ENCODE measurements around the gene OTOG.

OTOG gene

GRCh38 chr11:17607591-17608570 is 60.8 kb downstream of the OTOG start:
- DNase-seq (ENCODE audit: low read depth) = no peak
- no peak for TF ChIP-seq CTCF (conservative IDR thresholded peaks at IDR 0.05; ENCODE audit: low read length)
- no peak overlapping the region for H3K4me3 ChIP-seq (ENCODE audit: low read length)

DNA sequence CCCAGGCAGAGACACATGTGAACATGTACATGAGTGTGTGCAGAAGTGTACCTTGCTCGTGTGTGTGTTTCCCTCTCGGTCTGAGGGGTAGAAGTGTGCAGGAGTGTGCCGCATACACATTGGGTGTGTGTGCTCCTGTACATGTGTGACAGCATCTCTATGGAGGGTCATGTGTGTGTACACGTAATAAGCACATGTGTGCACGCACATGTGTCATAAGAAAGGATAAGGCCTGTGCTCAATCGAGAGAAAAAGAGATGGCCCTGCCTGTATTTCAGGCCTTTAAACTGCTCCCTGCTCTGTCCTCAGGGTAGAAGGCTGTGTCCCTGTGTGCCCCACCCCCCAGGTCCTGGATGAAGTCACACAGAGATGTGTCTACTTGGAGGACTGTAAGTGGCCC is 61.8 kb downstream of the OTOG start:
- no peak for DNase-seq (ENCODE audit: low read depth)

DNA sequence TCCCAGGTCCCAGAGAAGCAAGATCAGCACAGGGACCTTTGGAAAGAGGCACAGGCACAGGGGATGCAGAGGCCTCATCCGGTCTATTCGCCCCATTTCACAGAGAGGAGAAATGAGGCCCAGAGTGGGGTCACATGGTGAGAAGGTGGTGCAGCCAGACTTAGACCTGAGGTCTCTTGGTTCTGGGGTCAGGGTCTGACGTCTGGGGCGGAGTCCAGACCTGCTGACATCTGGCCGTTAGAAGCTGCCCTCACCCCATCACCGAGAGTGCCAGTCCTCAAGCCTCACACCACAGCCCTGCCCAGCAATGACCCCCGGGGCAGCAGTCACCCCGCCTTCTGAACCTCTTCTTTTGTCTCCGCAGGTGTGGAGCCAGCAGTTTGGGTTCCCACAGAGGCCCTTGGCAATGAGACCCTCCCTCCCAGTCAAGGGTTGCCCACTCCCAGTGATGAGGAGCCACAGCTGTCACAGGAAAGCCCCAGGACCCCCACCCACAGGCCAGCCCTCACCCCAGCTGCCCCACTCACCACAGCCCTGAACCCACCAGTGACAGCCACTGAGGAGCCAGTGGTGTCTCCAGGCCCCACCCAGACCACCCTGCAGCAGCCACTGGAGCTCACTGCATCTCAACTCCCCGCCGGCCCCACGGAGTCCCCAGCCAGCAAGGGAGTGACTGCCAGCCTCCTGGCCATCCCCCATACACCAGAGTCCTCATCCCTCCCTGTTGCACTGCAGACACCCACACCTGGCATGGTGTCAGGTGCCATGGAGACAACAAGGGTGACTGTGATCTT is 62.4 kb downstream of the OTOG start:
- no peak overlapping the region for H3K4me3 ChIP-seq (ENCODE audit: low read length)
- no peak for DNase-seq (ENCODE audit: low read depth)
- no peak for TF ChIP-seq CTCF (conservative IDR thresholded peaks at IDR 0.05; ENCODE audit: low read length)

More for the DNA sequence above, 61.8 kb downstream of the OTOG start:
- no peak for TF ChIP-seq CTCF (conservative IDR thresholded peaks at IDR 0.05; ENCODE audit: low read length)
- no peak overlapping the region for H3K4me3 ChIP-seq (ENCODE audit: low read length)

DNA sequence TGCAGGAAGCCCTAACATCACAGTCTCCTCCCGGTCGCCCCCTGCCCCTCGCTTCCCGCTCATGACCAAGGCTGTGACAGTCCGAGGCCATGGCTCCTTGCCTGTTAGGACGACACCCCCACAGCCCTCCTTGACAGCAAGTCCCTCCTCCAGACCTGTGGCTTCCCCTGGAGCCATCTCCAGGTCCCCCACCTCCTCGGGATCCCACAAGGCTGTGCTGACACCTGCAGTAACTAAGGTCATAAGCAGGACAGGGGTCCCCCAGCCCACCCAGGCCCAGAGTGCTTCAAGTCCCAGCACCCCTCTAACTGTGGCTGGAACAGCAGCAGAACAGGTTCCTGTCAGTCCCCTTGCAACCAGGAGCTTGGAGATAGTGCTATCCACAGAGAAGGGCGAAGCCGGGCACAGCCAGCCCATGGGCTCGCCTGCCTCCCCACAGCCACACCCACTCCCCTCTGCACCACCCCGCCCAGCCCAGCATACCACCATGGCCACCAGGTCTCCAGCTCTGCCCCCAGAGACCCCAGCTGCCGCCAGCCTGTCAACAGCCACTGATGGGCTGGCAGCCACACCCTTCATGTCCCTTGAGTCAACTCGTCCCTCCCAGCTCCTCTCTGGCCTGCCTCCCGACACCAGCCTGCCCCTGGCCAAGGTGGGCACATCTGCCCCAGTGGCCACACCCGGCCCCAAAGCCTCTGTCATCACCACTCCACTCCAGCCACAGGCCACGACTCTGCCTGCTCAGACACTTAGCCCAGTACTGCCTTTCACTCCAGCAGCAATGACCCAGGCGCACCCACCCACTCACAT is 63.2 kb downstream of the OTOG start:
- DNase-seq (ENCODE audit: low read depth) = no peak
- no peak for TF ChIP-seq CTCF (conservative IDR thresholded peaks at IDR 0.05; ENCODE audit: low read length)
- H3K4me3 ChIP-seq (ENCODE audit: low read length) = no peak overlapping the region

DNA sequence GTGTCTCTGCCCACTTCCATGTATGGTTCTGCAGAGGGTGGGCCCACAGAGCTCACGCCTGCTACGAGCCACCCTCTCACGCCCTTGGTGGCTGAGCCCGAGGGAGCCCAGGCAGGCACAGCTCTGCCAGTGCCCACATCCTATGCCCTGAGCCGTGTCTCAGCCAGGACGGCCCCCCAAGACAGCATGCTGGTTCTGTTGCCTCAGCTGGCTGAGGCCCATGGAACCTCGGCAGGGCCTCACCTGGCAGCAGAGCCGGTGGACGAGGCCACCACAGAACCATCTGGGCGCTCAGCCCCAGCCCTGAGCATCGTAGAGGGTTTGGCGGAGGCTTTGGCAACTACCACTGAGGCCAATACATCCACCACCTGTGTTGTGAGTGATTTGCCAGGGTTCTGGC is 64.0 kb downstream of the OTOG start:
- no peak for DNase-seq (ENCODE audit: low read depth)
- H3K4me3 ChIP-seq (ENCODE audit: low read length) = no peak overlapping the region
- TF ChIP-seq CTCF (conservative IDR thresholded peaks at IDR 0.05; ENCODE audit: low read length) = no peak

DNA sequence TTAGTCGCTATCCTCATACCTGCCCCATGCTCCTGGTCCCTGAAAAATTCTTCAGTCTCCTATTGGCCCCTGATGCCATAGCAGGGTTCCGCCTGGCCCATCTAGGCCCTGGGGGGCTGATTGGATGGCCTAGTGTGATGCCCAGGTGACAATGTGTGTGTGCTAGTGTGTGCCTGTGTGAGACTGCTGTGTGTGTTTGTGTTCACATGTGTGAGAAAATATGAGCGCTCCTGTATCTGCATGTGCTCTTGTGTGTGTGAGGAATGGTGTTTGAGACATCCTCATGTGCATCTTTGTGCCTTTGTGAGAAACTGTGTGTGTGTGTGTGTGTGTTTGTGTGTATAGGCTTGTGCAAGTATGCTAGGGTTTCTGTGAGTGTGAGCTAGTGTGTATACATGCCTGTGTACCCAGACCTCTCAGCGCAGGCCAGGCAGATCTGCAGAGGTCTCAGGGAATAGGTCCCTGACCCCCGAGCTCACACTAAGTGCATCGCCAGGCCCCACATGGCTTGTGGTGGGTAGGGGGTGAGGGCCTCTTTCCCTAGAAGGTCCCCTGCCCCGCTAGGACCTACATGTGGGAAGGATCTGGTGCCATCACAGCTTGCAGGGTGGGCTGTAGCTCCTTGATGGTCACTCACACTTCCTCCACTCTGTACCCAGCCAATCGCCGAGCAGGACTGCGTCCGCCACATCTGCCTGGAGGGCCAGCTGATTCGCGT is 64.6 kb downstream of the OTOG start:
- TF ChIP-seq CTCF (conservative IDR thresholded peaks at IDR 0.05; ENCODE audit: low read length) = no peak
- DNase-seq (ENCODE audit: low read depth) = no peak
- no peak overlapping the region for H3K4me3 ChIP-seq (ENCODE audit: low read length)
